OCI-LY7 (cell line): Measurements from ENCODE around the gene C3. TPM values are rescaled to one million over a fixed set of nuclear protein-coding genes. Genes with fewer than 3 reads are reported as not detected.

ENCODE experiments used
- BruUV-seq: library from RNA; stranded (reverse); fragments of 400-500 nt; replicated peaks from 2 replicates; lab custom pipeline; 2021; lab: Mats Ljungman, UMichigan
- CTCF ChIA-PET: fragments of 300-600 bp; sonication (Branson Sonifier 250); formaldehyde crosslinking; loops from one replicate; lab custom pipeline; 2022; ENCODE audit warnings: antibody characterized with exemption; ENCODE audit not compliant: unreplicated experiment; lab: Charles Lee
- POLR2A ChIA-PET: fragments of 300-600 bp; sonication (Branson Sonifier 250); formaldehyde crosslinking; loops from one replicate; lab custom pipeline; 2022; ENCODE audit warnings: antibody characterized with exemption; lab: Charles Lee
- DNase-seq: peaks from one replicate; pipeline ENCODE4 v3.0.0-alpha.2; 2015; ENCODE audit warnings: low spot score
- H2AFZ ChIP-seq: fragments of 200-600 bp; sonication (generic), shearing (Covaris generic); 2 replicates; pipeline ENCODE4 v1.6.1; 2014; ENCODE audit warnings: mild to moderate bottlenecking, antibody characterized with exemption, low read length, moderate library complexity
- H3K27ac ChIP-seq: fragments of 200-600 bp; sonication (generic); 2 replicates; pipeline ENCODE4 v1.5.1; 2014; ENCODE audit warnings: mixed run types, low read depth, mild to moderate bottlenecking, moderate library complexity, low read length, inconsistent platforms; ENCODE audit not compliant: poor library complexity, severe bottlenecking
- H3K36me3 ChIP-seq: fragments of 200-600 bp; sonication (generic); 2 replicates; pipeline ENCODE4 v1.6.1; 2014; ENCODE audit warnings: mild to moderate bottlenecking, antibody characterized with exemption, low read length, moderate library complexity, mixed read lengths; ENCODE audit not compliant: insufficient read depth
- H3K4me1 ChIP-seq: fragments of 200-600 bp; sonication (generic); 2 replicates; pipeline ENCODE4 v1.5.1; 2014; ENCODE audit warnings: mild to moderate bottlenecking, low read length; ENCODE audit not compliant: insufficient read depth, poor library complexity, severe bottlenecking
- H3K4me2 ChIP-seq: fragments of 200-600 bp; sonication (generic); 2 replicates; pipeline ENCODE4 v1.6.1; 2014; ENCODE audit warnings: mild to moderate bottlenecking, low read length
- H3K4me3 ChIP-seq: fragments of 200-600 bp; sonication (generic); 2 replicates; pipeline ENCODE4 v1.5.1; 2014; ENCODE audit warnings: mild to moderate bottlenecking, low read depth, low read length; ENCODE audit not compliant: poor library complexity, severe bottlenecking
- H3K79me2 ChIP-seq: fragments of 200-600 bp; sonication (generic); 2 replicates; pipeline ENCODE4 v1.6.1; 2016; ENCODE audit warnings: low read depth, mild to moderate bottlenecking, low read length, moderate library complexity, mixed read lengths; ENCODE audit not compliant: insufficient read depth
- H3K9me2 ChIP-seq: fragments of 200-600 bp; sonication (generic); 2 replicates; pipeline ENCODE4 v1.6.1; 2016; ENCODE audit warnings: mild to moderate bottlenecking, low read length, mixed read lengths; ENCODE audit not compliant: insufficient read depth
- H3K9me3 ChIP-seq: fragments of 200-600 bp; sonication (generic); 2 replicates; pipeline ENCODE4 v1.6.1; 2014; ENCODE audit warnings: mild to moderate bottlenecking, mixed run types, low read length, mixed read lengths
- H4K20me1 ChIP-seq: fragments of 200-600 bp; sonication (generic); 2 replicates; pipeline ENCODE4 v1.6.1; 2014; ENCODE audit warnings: mild to moderate bottlenecking, antibody characterized with exemption, low read length, moderate library complexity, mixed read lengths; ENCODE audit not compliant: insufficient read depth
- CTCF ChIP-seq: fragments of 200-600 bp; sonication (generic); conservative IDR thresholded peaks from 2 replicates; pipeline ENCODE4 v1.5.1; 2014; ENCODE audit warnings: mild to moderate bottlenecking, antibody characterized with exemption, low read length, moderate library complexity, mixed read lengths
- EZH2phosphoT487 ChIP-seq: fragments of 200-600 bp; sonication (generic); IDR thresholded peaks from 2 replicates; pipeline ENCODE4 v1.6.1; 2018; ENCODE audit warnings: low read depth, borderline replicate concordance, mild to moderate bottlenecking, mixed run types, antibody characterized with exemption, low read length, moderate library complexity, mixed read lengths
- intact Hi-C: fragments of 100-400 bp; cut with micrococcal nuclease; formaldehyde crosslinking; loops from one replicate; pipeline ENCODE4 v1.10.0; 2022; ENCODE audit not compliant: unreplicated experiment
- total RNA-seq, 2 experiments: library from RNA; depleted of rRNA in 1 of 2; stranded (reverse); fragments of >200 nt in 1 of 2; shearing (Covaris generic) in 1 of 2; gene quantifications; 2 replicates each; pipeline ENCODE4 v1.2.3, GENCODE V29; 2014 to 2022

C3 gene
- total RNA-seq, 2 experiments from 2014 or later, result 0.13 TPM; not detected in 1

- Histone ChIP-seq H3K27ac (no peak overlapping the region), H3K9me3 (no peaks in the 10 kb centered on the region), H2AFZ (no peak overlapping the region), H3K36me3 (no peaks in the 10 kb centered on the region; the same call in 1 of the 2 replicates), H3K4me3 (no peak overlapping the region), H3K4me2 (0 out of 2 replicates have a peak overlapping the region, but pooled peaks have one; percentile 13), H4K20me1 (no peaks in the 10 kb centered on the region), H3K4me1 (peaks cover 58% of the 10 kb centered on the region), H3K79me2 (no peaks in the 10 kb centered on the region), H3K9me2 (no peaks in the 10 kb centered on the region)
- no peak for DNase-seq
- no TSS peak for BruUV-seq
- intact Hi-C loops, result no loop called here
- TF ChIP-seq EZH2phosphoT487, result no peak
- no peak for TF ChIP-seq CTCF
- CTCF ChIA-PET, result no interaction called here
- POLR2A ChIA-PET, result no interaction called here
Measured at GRCh38 chr19:6725513-6726231, 5.2 kb upstream of the C3 start.

- H3K4me3 ChIP-seq, result no peak overlapping the region
- no peak overlapping the region; the same call in 1 of the 2 replicates for H2AFZ ChIP-seq
- peaks cover 63% of the 10 kb centered on the region for H3K4me1 ChIP-seq
- H3K36me3 ChIP-seq, result no peaks in the 10 kb centered on the region; the same call in 1 of the 2 replicates
- H3K4me2 ChIP-seq, result peak overlapping the region; percentile 13; the same call in 1 of the 2 replicates
- BruUV-seq, result no TSS peak
- no peaks in the 10 kb centered on the region for H4K20me1 ChIP-seq
- no peaks in the 10 kb centered on the region for H3K79me2 ChIP-seq
- no peaks in the 10 kb centered on the region for H3K9me3 ChIP-seq
- ChIA-PET CTCF (no interaction called here), POLR2A (no interaction called here)
- no peaks in the 10 kb centered on the region for H3K9me2 ChIP-seq
- no peak for TF ChIP-seq EZH2phosphoT487
- no peak for TF ChIP-seq CTCF
- H3K27ac ChIP-seq, result no peak overlapping the region
- intact Hi-C loops, result no loop called here
- no peak for DNase-seq
Measured at GRCh38 chr19:6724631-6725492, 4.4 kb upstream of the C3 start.
